A204.1 (cell line): Measurements from ENCODE around the gene APRT.

Experiments used
- FAIRE-seq: peaks from 2 replicates; lab custom pipeline; 2012; peaks lifted over from hg19 to GRCh38; lab: Jason Lieb, UNC

The APRT gene, protein sequence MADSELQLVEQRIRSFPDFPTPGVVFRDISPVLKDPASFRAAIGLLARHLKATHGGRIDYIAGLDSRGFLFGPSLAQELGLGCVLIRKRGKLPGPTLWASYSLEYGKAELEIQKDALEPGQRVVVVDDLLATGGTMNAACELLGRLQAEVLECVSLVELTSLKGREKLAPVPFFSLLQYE

DNA sequence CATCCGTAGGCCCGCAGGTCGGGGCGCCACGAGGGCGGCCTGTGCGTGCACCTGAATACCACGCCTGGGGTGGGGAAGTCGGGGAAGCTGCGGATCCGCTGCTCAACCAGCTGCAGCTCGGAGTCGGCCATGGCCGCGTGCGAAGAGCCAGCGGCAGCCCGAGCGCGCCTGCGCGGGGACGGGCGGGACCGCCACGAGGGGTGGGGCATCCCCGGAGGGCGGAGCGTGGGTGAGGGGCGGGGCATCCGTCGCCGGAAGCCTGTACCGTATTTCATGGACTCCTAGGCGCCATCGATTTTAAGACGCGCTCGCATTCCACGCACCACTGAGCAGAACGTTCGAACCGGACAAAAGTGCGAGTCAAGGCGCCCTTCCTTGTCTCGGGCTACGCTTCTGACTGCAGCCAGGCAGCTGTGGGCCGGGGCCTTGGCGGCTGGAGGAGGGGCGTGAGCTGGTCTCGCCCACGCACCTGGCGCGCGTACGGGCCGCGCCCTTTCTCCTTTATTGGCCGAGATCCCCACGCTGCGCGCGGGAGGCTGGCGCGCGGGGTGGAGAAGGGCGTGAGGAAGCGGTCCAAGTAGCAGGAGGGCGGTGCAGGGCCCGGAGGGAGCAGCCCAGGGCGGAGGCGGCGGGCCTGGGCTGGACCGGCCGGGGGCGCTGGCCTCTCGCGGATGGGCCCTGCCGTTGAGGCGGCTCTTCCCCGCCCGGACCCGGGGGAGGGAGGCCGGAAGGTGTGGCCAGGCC, at the start of gene APRT:
Gene APRT (minus strand): TSS at position 160 of the 744 bp plus-strand sequence. CDS start 29 bp downstream, at position 131.
- no peak for FAIRE-seq

DNA sequence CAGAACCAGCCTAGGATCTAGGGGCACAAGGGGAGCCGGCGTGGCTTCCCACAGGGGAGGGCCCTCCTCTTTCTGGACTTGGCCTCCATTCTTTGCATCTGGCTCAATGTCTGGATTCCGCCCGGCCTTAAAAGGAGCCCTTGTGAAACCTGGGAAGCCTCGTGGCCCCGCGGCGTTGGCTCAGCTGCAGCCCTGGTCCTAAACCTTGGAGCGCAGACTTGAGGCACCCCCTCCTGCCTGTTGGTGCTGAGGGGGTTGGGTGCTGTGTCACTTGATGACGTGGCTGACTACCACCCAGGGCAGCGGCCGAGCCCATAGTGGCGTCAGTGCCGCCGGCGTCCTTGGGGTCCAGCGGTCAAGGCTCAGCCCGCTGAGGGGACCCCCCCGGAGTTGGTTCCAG, 49.6 kb upstream of the APRT start:
- FAIRE-seq = no peak

DNA sequence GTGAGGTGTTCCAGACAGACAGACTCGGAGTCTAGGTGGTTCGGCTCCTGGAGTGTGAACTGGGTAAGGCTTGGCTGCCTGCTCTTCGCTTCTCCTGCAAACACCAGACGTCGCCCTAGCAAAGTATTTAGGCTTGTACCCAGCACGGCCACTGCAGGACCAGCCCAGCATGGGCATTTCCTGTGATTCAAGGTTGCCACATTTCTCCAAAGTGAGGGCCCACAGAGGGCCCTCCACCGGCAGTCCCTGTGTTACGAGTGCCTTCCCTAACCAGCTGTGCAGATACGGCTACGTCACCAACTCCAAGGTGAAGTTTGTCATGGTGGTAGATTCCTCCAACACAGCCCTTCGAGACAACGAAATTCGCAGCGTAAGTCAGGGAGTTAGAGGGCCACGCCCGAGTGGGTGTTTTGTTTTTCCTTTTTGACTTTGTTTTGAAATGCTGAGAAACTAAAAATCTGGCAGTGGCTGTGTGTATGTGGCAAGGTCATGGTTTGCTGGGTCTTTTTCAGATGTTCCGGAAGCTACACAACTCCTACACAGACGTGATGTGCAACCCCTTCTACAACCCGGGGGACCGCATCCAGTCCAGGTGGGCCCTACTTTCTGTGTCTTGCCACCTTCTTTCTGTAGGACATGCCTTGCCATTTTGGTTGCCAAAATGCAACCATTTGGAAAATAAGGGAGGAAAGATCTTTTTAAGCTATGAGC, 47.8 kb upstream of the APRT start:
- FAIRE-seq = no peak

DNA sequence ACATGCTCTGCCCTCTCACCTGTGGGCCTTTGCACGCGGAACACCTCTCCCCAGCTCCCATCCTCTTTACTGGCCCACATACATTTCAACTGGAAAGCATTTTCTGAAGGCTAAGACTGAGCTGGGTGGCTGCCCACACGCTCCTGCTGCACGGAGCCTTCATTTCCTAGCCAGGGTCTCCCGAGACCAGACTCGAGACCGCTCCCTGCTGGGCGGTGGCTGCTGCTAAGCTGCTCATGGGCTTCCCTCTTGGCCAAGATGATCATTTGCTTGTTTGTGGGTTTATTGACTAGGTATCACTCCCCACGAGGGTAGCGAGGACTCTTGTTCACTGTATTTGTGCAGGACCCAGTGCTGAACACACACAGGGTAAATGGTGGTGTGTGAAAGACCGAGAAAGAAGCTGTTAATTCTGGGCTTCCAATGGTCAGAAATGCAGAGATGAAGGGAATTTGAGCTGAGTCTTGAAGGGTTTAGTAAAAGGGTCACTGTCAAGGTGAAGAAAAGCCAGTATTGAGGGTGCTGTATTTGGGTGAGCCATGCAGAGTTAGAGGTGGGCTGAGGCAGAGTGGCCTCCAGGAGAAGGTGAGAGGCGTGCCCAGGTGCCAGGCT, 46.1 kb upstream of the APRT start:
- FAIRE-seq = no peak

DNA sequence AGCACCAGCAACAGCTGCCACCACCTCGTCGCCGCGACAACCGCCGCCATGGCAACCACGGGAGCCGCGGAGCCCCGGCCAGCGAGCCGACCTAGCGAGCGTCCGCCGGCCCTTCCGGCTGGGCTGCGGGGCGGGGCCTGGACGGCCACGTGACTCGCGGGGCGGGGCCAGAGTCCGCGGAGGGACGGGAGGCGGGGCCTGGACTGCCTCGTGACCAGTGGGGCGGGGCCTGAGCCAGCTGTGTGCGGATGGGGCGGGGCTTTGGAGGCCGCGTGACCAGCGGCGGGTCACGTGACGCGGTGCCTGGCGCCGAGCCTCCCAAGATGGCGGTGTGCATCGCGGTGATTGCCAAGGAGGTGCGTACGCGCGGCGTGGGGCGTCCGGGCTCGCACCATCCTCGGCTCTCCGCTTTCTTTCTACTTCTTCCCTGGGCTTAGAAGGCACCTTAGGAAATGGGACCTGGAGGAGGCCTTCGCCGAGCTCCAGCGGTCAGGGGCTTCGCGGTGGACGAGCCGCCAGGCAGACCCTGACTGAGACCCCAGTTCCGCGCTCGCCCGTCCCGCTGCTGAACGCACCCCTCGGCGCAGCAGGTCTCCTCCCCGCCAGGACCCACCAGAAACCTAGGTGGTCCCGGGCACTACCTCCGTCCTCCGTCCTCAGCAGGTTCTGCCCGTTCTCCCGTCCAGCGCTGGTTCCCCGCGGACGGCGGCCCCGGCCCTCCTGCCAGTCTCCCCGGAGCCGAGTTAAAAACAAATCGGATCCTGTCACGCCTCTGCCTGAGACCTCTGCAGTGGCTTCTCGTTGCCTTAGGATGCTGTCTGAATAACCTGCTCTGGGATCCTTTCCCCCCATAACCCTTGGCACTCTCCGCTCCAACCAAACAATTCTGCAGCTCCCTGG, 45.4 kb upstream of the APRT start, which contains the start of the genes GALNS and TRAPPC2L:
Gene GALNS (minus strand): TSS at position 120 of the 900 bp plus-strand sequence. CDS start 70 bp downstream, at position 50.
Gene TRAPPC2L (plus strand): TSS at position 300 of the 900 bp plus-strand sequence. CDS start 24 bp downstream, at position 324.
- FAIRE-seq = no peak

DNA sequence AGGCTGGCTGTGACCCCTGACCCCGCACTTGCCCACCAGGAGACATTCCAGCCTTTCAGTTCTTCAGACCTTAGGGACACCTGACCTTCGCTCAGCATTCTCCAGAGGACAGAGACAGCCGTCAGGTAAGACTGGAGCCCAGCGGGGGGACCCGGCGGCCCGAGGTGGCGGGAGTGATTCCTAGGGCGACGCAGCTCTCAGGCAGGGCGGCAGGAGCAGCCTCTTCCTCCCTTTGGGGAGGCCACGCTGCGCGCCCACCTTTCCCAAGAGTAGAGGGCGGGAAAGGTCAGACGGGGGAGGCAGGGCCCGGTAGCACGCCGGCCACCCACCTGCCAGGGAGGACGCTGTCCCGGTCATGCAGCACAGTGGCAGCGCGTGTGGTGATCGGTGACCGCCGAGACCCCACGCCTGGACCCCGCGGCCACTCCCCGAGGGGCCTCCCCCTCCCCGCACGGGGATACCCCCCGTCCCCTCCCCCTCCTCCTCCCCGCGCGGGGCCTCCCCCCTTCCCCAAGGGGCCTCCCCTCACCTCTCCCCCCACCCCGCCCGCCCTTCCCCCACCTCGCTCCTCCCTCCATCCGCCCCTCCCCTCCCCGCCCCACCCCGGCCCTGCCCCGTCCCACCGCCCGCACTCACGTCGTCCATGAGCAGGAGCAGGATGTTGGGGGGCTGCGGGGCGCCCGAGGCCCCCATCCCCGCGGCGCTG, 44.5 kb upstream of the APRT start:
- no peak for FAIRE-seq

DNA sequence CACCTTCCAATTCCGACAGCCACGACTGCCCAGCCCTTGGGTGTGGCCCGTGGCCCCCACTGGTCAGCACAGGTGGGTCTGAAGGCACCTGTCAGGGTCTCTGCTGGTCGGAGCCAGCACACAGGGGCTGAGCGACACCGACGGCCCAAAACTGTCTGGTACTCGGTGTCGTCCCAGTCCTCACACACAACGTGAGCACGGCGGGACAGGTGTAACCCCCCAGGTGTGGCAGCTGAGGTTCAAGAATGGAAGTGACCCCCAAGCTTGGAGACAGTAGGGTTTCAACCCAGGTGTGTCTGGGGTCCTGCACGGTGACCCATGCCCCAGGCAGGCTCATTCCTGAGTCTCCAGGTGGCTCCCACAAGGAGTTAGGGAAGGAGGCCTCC, 44.0 kb upstream of the APRT start:
- FAIRE-seq = no peak

DNA sequence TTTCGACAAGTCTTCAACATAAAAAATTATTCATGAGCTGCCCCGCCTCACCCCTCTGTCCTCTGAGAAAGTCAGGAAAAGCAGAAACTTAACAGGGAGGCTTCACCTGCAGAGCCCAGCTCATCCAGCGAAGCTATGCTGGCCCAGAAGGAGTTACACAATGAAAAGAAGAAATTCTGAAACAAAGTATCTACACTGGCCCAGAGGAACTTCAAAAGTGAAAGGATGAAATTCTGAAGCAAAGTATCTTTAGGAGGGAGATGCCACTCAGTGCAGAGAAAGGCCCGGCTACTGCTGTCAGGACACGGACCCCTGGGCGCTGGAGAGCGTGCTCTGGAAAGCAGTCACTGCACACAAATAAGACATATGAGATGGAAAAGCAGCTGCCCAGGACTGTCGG, 43.4 kb upstream of the APRT start:
- FAIRE-seq = no peak

DNA sequence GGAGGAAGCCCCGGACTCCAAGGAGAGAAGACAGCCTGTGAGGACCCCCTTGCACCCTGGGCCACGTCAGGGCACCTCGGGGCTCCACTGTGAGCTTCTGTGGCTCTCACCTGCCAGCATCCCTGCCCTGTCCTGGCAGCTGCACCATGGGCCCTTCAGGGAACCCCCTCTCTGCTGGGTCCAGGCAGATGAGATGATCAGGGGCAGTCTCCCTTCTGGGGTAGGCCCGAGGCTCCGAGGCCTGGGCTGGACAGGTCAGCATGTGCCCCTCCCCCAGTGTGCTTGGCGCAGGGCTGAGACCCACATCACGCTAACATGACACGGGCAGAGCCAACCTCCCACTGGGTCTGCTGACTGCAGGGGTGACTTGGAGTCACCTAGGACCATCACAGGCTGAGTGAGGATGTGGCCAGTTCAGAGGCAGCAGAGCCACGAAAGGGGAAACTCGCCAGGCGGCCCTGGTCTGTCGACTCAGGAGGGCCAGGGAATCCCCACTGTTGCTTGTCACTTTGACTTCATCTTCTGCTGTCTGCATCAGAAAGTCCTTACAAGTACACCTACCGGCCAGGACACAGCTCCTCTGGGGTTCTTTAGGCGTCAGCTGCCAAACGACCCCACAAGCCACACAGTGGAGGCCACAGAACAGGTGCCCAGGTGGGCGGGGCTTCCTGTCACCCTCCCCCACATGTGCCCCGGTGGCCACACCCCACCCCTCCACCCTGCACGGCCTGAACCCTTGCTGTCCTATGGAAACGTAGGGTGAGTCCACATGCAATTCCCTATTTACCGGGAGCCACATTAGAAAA, 42.8 kb upstream of the APRT start:
- no peak for FAIRE-seq

DNA sequence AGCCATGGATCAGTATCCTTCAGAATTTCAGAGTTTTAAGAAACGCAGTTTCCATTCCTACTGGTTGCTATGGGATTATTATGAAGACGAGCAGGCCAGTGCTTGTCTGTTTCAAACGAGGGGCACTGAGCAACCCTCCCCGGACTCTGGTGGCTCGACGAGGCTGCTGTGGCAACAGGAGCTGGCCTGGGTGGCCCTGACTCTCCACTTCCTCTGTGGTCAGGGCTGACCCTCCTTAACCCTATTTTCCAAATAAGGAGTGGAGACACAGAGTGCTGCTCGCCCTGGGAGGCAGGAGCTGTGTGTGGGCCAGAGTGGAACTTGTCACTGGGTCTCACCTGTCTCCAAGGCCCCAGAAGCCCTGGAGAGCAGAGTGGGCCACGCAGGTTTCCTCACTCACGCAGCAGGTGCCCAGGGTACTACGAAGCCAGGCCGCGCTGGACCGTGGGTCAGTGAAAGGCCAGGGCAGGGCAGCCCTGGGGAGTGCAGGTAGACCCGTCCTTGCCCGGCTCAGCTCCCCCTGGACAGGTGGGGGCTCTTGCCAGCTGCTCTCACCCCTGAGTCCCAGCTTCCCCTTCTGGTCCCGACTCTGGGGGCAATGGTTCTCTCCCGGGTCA, 41.7 kb upstream of the APRT start:
- no peak for FAIRE-seq

DNA sequence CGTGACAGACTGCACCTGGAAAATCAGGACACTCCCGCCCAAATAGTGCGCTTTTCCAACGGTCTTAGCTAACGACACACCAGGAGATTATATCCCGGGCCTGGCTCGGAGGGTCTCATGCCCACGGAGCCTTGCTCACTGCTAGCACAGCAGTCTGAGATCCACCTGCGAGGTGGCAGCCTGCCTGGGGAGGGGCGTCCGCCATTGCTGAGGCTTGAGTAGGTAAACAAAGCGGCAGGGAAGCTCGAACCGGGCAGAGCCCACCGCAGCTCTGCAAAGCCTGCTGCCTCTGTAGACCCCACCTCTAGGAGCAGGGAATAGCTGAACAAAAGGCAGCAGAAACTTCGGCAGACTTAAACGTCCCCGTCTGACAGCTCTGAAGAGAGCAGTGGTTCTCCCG, 39.9 kb upstream of the APRT start:
- no peak for FAIRE-seq

DNA sequence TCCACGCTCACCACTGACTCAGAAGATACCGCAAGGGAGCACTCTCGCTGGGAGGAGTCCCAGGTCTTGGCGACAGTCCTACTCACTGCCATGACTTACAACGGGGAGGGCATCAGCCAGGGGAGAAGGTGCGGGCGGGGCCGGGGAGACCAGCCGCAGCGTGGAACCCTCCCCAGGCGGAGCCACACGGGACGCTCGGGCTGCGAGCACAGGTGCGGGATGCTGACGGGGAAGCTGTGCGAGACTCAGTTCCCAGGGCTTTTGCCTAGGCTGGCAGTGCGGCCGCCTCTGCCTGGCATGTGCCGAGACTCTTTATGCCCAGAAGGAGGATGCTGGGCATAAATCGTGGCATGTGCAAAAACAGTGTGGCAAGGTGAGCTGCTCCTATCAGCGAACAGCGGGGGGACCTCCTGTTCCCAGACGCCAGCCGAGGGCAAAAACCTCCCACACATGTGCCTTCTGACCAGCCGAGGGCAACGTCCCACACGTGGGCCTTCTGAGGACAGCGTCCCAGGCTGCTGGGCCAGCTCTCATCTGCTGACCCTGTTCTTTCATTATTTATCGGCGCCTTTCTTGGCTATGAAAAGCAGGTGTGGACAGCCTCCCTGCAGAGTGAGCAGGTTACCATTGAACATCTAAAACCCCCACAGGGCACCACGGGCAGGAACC, 38.9 kb upstream of the APRT start:
- FAIRE-seq = no peak

DNA sequence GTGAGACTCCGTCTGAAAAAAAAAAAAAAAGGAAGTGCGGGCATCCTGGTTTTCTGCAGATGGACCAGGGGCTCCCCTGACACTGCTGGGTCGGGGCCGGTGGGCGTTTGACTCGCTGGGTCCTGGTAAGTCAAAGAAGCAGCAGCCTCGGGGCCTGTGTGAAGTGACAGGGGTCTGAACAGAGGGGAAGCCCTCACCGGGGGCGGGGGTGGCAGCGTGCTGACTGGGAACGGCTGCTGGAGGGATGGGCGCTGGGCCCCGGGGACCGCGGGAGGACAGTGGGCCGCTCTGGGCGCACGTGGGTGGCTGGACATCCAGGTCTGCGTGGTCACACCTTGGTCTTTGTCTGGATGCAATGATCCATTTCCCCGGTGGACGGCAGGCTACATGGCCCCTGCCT, 36.8 kb upstream of the APRT start:
- FAIRE-seq = no peak

DNA sequence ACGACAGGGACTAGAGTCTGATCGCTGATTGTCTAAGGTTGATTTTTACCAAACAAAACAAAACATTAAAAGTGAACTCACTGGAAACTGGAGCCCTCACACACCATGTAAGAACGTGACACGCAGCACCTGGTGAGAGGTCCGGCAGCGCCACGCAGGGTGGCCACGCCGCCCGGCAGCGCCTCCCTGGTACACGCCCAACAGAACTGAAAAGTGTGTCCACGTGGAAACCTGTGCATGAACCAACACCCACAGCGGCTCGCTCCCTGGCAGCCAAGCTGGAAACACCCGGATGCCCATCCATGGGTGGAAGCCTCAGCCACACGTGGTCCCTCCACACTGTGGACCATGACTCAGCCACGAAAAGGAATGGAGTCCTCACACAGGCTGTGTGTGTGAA, 35.9 kb upstream of the APRT start:
- FAIRE-seq = no peak

DNA sequence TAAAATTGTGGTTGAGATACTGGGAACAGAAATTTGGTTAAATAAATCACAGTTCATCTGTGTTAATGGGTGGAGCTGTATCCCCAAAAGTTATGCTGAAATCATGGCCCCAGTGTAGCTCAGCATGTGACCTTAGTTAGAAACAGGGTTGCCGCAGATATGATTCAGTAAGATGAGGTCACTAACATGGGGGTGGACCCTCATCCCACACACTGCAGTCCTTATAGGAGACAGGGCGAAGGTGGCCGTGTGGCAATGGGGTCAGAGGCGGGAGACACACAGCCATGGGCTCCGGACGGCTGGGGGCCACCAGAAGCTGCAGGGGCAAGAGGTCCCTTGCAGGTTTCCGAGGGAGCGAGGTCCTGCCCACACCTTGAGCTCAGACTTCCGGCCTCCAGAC, 34.4 kb upstream of the APRT start:
- no peak for FAIRE-seq

DNA sequence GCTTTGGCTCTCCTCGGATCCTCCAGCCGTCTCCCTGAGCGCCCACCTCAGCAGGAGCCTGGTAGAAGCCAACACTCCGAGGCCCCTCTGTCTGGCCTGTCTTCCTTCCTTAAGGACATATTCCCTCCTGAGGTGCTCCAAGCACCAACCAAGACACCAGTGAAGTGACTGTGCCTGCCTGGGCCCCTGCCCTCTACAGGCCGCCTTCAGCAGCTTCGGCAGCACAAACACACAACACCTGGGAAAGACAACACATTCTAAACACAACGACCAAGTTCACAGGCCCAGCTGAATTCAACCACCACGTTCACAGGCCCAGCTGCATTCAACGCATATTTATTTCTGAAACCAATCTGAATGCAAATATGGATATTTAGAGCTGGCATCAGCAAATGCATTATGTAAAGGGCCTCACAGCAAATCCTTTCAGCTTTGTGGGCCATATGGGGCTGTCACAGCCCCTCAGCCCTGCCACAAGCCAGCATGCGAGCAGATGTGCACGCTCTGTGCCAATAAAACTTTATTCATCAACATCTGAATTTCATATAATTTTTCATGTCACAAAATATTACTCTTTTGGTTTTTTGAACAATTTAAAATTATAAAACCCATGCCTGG, 32.8 kb upstream of the APRT start:
- FAIRE-seq = no peak

DNA sequence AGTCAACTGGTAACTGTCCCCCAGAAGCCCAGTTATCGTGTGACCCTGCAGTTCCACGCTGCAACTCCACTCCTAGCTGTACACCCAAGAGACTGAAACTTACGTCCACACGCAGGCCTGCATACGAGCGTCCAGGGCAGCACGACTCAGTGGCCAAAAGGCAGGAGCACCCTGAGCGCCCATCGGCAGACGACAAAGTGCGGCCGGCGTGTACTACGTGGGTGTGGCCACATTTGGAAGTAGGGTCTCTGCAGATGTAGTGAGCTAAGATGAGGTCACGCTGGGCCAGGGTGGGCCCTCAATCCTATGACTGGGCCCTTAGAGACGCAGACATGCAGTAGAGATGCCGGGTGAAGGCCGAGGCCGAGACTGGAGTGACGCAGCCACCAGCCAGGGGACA, 31.5 kb upstream of the APRT start:
- no peak for FAIRE-seq

DNA sequence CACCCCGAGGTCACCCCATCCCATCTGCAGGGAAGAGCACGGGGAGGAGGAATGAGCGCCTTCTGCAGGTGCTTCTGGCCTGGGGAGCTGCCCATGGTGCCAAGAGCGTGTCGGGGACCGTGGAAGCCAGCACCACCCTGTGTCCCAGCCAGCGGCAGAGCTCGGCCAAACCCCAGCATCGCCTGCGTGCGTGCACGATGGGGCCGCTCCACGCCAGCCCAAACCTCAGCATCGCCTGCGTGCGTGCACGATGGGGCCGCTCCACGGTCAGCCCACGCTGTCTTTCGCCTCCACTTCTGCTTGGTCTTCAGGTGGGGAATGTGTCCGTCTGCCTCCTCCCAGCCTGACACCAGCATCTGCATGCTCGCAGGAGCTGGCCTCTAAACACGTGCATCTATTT, 31.1 kb upstream of the APRT start:
- FAIRE-seq = no peak

DNA sequence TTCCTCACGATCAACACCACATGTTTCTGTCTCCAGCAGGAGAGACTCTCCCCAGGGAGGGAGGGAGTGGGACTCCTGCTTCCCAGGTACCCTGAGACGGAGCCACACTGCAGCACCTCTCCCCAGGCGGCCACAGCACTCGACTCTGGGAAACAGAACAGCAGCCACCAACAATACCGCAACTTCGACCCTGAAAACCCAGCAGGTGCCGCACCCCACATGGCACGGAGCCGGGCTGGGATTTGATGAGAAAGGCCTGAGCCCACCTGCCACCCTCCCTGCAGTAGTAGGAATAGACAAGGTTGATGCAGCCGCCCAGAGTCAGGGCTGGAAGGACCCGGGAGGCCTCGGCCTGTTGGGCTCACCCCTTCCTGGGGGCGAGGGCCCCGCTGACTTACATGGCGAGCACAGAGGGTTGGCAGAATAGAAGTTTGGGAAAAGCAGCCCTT, 30.6 kb upstream of the APRT start:
- FAIRE-seq = no peak
